H9 (cell line): ENCODE results near the gene HOXC6. TPM values are rescaled to one million over a fixed set of nuclear protein-coding genes. Genes with fewer than 3 reads are reported as not detected.

Experiments
- DNase-seq: peaks from one replicate; pipeline ENCODE4 v3.0.0-alpha.2; 2017
- H2AFZ ChIP-seq: one replicate; pipeline ENCODE4 v1.6.1; 2013; ENCODE audit warnings: mild to moderate bottlenecking, low read length, control low read depth, moderate library complexity
- H2AK5ac ChIP-seq: 2 replicates; pipeline ENCODE4 v1.6.1; 2013; ENCODE audit warnings: low read length, control low read depth, mixed read lengths; ENCODE audit not compliant: insufficient read length
- H2BK120ac ChIP-seq: one replicate; pipeline ENCODE4 v1.6.1; 2013; ENCODE audit warnings: low read depth, mild to moderate bottlenecking, low read length, control low read depth, inconsistent platforms; ENCODE audit not compliant: poor library complexity, severe bottlenecking
- H2BK12ac ChIP-seq: 2 replicates; pipeline ENCODE4 v1.6.1; 2013; ENCODE audit warnings: low read length, control low read depth, mixed read lengths, low read depth; ENCODE audit not compliant: insufficient read length
- H2BK15ac ChIP-seq: 2 replicates; pipeline ENCODE4 v1.6.1; 2013; ENCODE audit warnings: low read depth, low read length, control low read depth
- H2BK20ac ChIP-seq: one replicate; pipeline ENCODE4 v1.6.1; 2013; ENCODE audit warnings: low read depth, mild to moderate bottlenecking, low read length, control low read depth, inconsistent platforms; ENCODE audit not compliant: poor library complexity, severe bottlenecking
- H2BK5ac ChIP-seq: 2 replicates; pipeline ENCODE4 v1.6.1; 2013; ENCODE audit warnings: low read length, control low read depth, mixed read lengths; ENCODE audit not compliant: insufficient read length
- H3K14ac ChIP-seq: 2 replicates; pipeline ENCODE4 v1.6.1; 2013; ENCODE audit warnings: low read length, control low read depth; ENCODE audit not compliant: insufficient read depth
- H3K18ac ChIP-seq: 2 replicates; pipeline ENCODE4 v1.6.1; 2013; ENCODE audit warnings: low read depth, mild to moderate bottlenecking, mixed read lengths, low read length, control low read depth; ENCODE audit not compliant: insufficient read length
- H3K23ac ChIP-seq: 2 replicates; pipeline ENCODE4 v1.6.1; 2013; ENCODE audit warnings: low read length, control low read depth, mixed read lengths, low read depth; ENCODE audit not compliant: insufficient read length
- H3K23me2 ChIP-seq: 2 replicates; pipeline ENCODE4 v1.6.1; 2013; ENCODE audit warnings: low read depth, mild to moderate bottlenecking, mixed read lengths, low read length, control low read depth; ENCODE audit not compliant: insufficient read length, poor library complexity, severe bottlenecking
- H3K27ac ChIP-seq: 2 replicates; pipeline ENCODE4 v1.5.1; 2013; ENCODE audit warnings: low read length, control low read depth, mixed read lengths, low read depth; ENCODE audit not compliant: insufficient read length
- H3K27me3 ChIP-seq: 2 replicates; pipeline ENCODE4 v1.6.1; 2013; ENCODE audit warnings: low read length, control low read depth, inconsistent platforms; ENCODE audit not compliant: insufficient read depth
- H3K4ac ChIP-seq: 2 replicates; pipeline ENCODE4 v1.6.1; 2013; ENCODE audit warnings: low read depth, mild to moderate bottlenecking, control low read depth, inconsistent platforms, low read length, moderate library complexity
- H3K4me1 ChIP-seq: 2 replicates; pipeline ENCODE4 v1.6.1; 2013; ENCODE audit warnings: low read length, control low read depth, inconsistent platforms; ENCODE audit not compliant: insufficient read depth
- H3K4me2 ChIP-seq: 2 replicates; pipeline ENCODE4 v1.6.1; 2013; ENCODE audit warnings: low read length, control low read depth, mixed read lengths; ENCODE audit not compliant: insufficient read length, insufficient read depth
- H3K56ac ChIP-seq: 2 replicates; pipeline ENCODE4 v1.6.1; 2013; ENCODE audit warnings: low read depth, mild to moderate bottlenecking, mixed read lengths, low read length, control low read depth; ENCODE audit not compliant: insufficient read length
- H3K79me1 ChIP-seq: 2 replicates; pipeline ENCODE4 v1.6.1; 2013; ENCODE audit warnings: low read depth, mild to moderate bottlenecking, moderate library complexity, low read length, control low read depth, inconsistent platforms; ENCODE audit not compliant: insufficient read depth, poor library complexity, severe bottlenecking
- H3K79me2 ChIP-seq: 2 replicates; pipeline ENCODE4 v1.6.1; 2013; ENCODE audit warnings: low read length, control low read depth, inconsistent platforms; ENCODE audit not compliant: insufficient read depth
- H3K9ac ChIP-seq: 2 replicates; pipeline ENCODE4 v1.6.1; 2013; ENCODE audit warnings: low read length, control low read depth, mixed read lengths; ENCODE audit not compliant: insufficient read length; ENCODE audit errors: extremely low read depth
- H3K9me3 ChIP-seq: one replicate; pipeline ENCODE4 v1.6.1; 2013; ENCODE audit warnings: low read depth, low read length, inconsistent platforms; ENCODE audit not compliant: control insufficient read depth
- H3T11ph ChIP-seq: one replicate; pipeline ENCODE4 v1.6.1; 2013; ENCODE audit warnings: mild to moderate bottlenecking, low read length, control low read depth, inconsistent platforms
- H4K20me1 ChIP-seq: one replicate; pipeline ENCODE4 v1.6.1; 2013; ENCODE audit not compliant: control insufficient read depth, insufficient read length, insufficient read depth
- H4K5ac ChIP-seq: 2 replicates; pipeline ENCODE4 v1.6.1; 2013; ENCODE audit warnings: low read depth, mild to moderate bottlenecking, mixed read lengths, low read length, control low read depth; ENCODE audit not compliant: insufficient read length
- H4K8ac ChIP-seq: replicated peaks from 2 replicates; pipeline ENCODE4 v1.6.1; 2013; ENCODE audit warnings: low read length, control low read depth, mixed read lengths, low read depth; ENCODE audit not compliant: insufficient read length
- H4K91ac ChIP-seq: 2 replicates; pipeline ENCODE4 v1.6.1; 2013; ENCODE audit warnings: low read depth, mild to moderate bottlenecking, moderate library complexity, mixed read lengths, low read length, control low read depth; ENCODE audit not compliant: insufficient read length
- H3K27ac Mint-ChIP-seq, 3 experiments: 2 replicates in 2 of 3; 3 replicates in 1 of 3; pipeline ENCODE4 v1.8.0; 2020 to 2021; ENCODE audit warnings: mixed read lengths in 3 of 3, mild to moderate bottlenecking in 1 of 3, moderate library complexity in 1 of 3
- H3K27me3 Mint-ChIP-seq: 2 replicates; pipeline ENCODE4 v1.8.0; 2021; ENCODE audit warnings: low read depth, mild to moderate bottlenecking, moderate library complexity, mixed read lengths
- H3K36me3 Mint-ChIP-seq, 3 experiments: 2 replicates in 2 of 3; 3 replicates in 1 of 3; pipeline ENCODE4 v1.8.0; 2020 to 2021; ENCODE audit warnings: low read depth in 3 of 3, mixed read lengths in 3 of 3; ENCODE audit not compliant: insufficient read depth in 1 of 3
- H3K4me1 Mint-ChIP-seq, 2 experiments: 2 replicates each; pipeline ENCODE4 v1.8.0; 2020; ENCODE audit warnings: mixed read lengths in 2 of 2
- H3K4me3 Mint-ChIP-seq, 2 experiments: 2 replicates in 1 of 2; 3 replicates in 1 of 2; pipeline ENCODE4 v1.8.0; 2020 to 2021; ENCODE audit warnings: mild to moderate bottlenecking in 2 of 2, mixed read lengths in 2 of 2, moderate library complexity in 1 of 2
- H3K9me3 Mint-ChIP-seq, 2 experiments: 2 replicates in 1 of 2; 3 replicates in 1 of 2; pipeline ENCODE4 v1.8.0; 2020; ENCODE audit warnings: mild to moderate bottlenecking in 2 of 2, mixed read lengths in 2 of 2, moderate library complexity in 1 of 2
- WGBS: extraction: QIAGEN DNeasy Blood & Tissue Kit; methylation state at CpG from one replicate; pipeline ENCODE4 v1.1.7; 2013; ENCODE audit warnings: missing lambda C conversion rate, low lambda C conversion rate, mixed read lengths; ENCODE audit not compliant: insufficient read length; ENCODE audit errors: extremely low coverage; 5-methylcytosine and 5-hydroxymethylcytosine counted together
- total RNA-seq: library from RNA; stranded (reverse); gene quantifications from 2 replicates; pipeline ENCODE4 v1.2.1, GENCODE V29; 2021
- TF ChIP-seq, protein P1 (sequence below): fragments of 200-600 bp; sonication (generic); conservative IDR thresholded peaks from 3 replicates; pipeline ENCODE4 v1.8.0; 2021; ENCODE audit warnings: antibody characterized with exemption, mild to moderate bottlenecking

Gene HOXC6
- total RNA-seq, 1 experiment from 2014 or later: not detected

DNA sequence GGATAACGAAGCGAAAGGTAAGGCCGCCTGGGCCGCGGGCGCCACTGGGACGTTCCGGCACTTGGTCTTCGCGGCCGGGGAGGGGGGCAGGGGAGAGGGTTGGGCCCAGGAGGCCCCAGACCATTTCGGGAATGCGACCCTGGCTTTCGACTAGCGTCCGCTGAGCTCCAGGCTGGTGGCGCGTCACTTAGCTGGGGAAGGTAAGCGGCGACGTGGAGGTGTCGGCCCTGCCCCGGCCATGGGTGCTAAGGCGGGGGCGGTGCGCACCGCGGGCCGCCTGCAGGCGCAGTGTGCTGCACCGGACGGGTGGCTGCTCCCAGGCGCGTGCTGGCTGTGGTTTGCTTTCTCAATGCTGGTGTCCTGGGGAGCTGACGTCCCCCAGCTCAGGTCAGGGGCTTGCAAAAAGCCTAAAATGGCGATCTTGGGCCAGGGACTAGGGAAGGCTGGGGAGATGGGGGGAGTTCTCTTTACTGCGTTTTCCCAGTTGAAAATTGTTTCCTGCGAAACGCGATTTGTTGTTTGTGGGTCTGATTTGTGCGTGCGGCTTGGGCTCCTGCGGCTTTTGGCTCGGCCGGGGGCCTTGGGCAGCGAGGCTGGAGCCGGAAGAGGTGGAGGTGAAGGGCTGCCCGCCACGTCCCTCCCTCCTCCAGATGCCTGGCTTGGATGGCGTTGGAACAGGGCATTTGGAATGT is 42.1 kb upstream of the HOXC6 start:
- TF ChIP-seq, protein P1, sequence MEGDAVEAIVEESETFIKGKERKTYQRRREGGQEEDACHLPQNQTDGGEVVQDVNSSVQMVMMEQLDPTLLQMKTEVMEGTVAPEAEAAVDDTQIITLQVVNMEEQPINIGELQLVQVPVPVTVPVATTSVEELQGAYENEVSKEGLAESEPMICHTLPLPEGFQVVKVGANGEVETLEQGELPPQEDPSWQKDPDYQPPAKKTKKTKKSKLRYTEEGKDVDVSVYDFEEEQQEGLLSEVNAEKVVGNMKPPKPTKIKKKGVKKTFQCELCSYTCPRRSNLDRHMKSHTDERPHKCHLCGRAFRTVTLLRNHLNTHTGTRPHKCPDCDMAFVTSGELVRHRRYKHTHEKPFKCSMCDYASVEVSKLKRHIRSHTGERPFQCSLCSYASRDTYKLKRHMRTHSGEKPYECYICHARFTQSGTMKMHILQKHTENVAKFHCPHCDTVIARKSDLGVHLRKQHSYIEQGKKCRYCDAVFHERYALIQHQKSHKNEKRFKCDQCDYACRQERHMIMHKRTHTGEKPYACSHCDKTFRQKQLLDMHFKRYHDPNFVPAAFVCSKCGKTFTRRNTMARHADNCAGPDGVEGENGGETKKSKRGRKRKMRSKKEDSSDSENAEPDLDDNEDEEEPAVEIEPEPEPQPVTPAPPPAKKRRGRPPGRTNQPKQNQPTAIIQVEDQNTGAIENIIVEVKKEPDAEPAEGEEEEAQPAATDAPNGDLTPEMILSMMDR: no peak
- Histone ChIP-seq H3K18ac (no peak overlapping the region), H2BK20ac (no peak overlapping the region), H3K23ac (no peak overlapping the region), H3K56ac (no peak overlapping the region), H4K8ac (no peak overlapping the region), H3K4me2 (peak overlapping the region; percentile 10), H2BK12ac (no peak overlapping the region), H2BK120ac (no peak overlapping the region), H3K14ac (no peak overlapping the region; the same call in 1 of the 2 replicates), H3K4ac (no peak overlapping the region), H4K5ac (no peak overlapping the region), H3K23me2 (no peaks in the 10 kb centered on the region), H3K79me2 (no peaks in the 10 kb centered on the region), H3K9ac (no peak overlapping the region), H2BK15ac (no peak overlapping the region), H3K4me1 (no peaks in the 10 kb centered on the region), H4K91ac (no peak overlapping the region), H3K79me1 (no peaks in the 10 kb centered on the region), H2AK5ac (no peak overlapping the region), H3K27ac (no peak overlapping the region), H3T11ph (no peak overlapping the region), H3K9me3 (no peaks in the 10 kb centered on the region), H2BK5ac (no peak overlapping the region), H4K20me1 (no peaks in the 10 kb centered on the region), H3K27me3 (peaks cover 96% of the 10 kb centered on the region), H2AFZ (no peak overlapping the region)
- H3K36me3 Mint-ChIP-seq: no peaks in the 10 kb centered on the region; a peak in 2 of 7 replicates
- no peak overlapping the region for H3K27ac Mint-ChIP-seq
- H3K27me3 Mint-ChIP-seq: peaks cover 100% of the 10 kb centered on the region
- peaks cover 3 to 11% of the 10 kb centered on the region in 2 experiments; a peak in 4 of 5 replicates for H3K9me3 Mint-ChIP-seq
- H3K4me3 Mint-ChIP-seq: peak overlapping the region in 1 of 2 experiments; percentile 60; a peak in 2 of 5 replicates
- peak; percentile 65 for DNase-seq
- H3K4me1 Mint-ChIP-seq: peaks cover 3 to 11% of the 10 kb centered on the region in 2 experiments; a peak in 2 of 4 replicates
- WGBS: no CpG with 5 or more reads among the region's 50 CpGs
